SIG-M5 treated with dmso at 0.1 percent for 504 hours (cell line): Measurements from ENCODE around the gene GOLT1B.
"Not testable (repeated sequence)": the region's sequence is repeated elsewhere in the genome, so short reads cannot be mapped to it uniquely, and the experiment has no call there.

Experiments used
- DNase-seq: peaks from one replicate; lab custom pipeline; 2025; ENCODE audit not compliant: unreplicated experiment; lab: John Stamatoyannopoulos, UW

Gene GOLT1B

GRCh38 chr12:21501258-21502163 is at the start of gene GOLT1B, which contains the start of gene RECQL:
TSS of gene GOLT1B (plus strand) at chr12:21501789. CDS start at chr12:21501924, 135 bp downstream.
TSS of gene RECQL (minus strand) at chr12:21501635. CDS start at chr12:21499570, 2,065 bp downstream.
- DNase-seq: peak; percentile 99

GRCh38 chr12:21453312-21453852 is 48.2 kb upstream of the GOLT1B start:
- DNase-seq: no peak

- DNase-seq: peak; percentile 92
Observed at GRCh38 chr12:21456291-21456780, 45.3 kb upstream of the GOLT1B start.

- no peak for DNase-seq
Observed at GRCh38 chr12:21459474-21459873, 42.1 kb upstream of the GOLT1B start.

- DNase-seq: not testable (repeated sequence)
Observed at GRCh38 chr12:21467334-21467733, 34.3 kb upstream of the GOLT1B start.

- no peak for DNase-seq
Observed at GRCh38 chr12:21471294-21471693, 30.3 kb upstream of the GOLT1B start.

- no peak for DNase-seq
Observed at GRCh38 chr12:21472197-21472823, 29.3 kb upstream of the GOLT1B start.

- no peak for DNase-seq
Observed at GRCh38 chr12:21475552-21475951, 26.0 kb upstream of the GOLT1B start.

GRCh38 chr12:21476949-21477348 is 24.6 kb upstream of the GOLT1B start:
- no peak for DNase-seq

GRCh38 chr12:21478756-21479455 is 22.7 kb upstream of the GOLT1B start:
- DNase-seq: no peak

- no peak for DNase-seq
Observed at GRCh38 chr12:21483531-21483930, 18.1 kb upstream of the GOLT1B start.

GRCh38 chr12:21485998-21486397 is 15.6 kb upstream of the GOLT1B start:
- no peak for DNase-seq

- no peak for DNase-seq
Observed at GRCh38 chr12:21499765-21500164, 1.8 kb upstream of the GOLT1B start.

- no peak for DNase-seq
Observed at GRCh38 chr12:21500786-21501257, 767 bp upstream of the GOLT1B start.

- DNase-seq: peak; percentile 20
Observed at GRCh38 chr12:21502164-21502496, 541 bp downstream of the GOLT1B start.

GRCh38 chr12:21502872-21503271 is 1.3 kb downstream of the GOLT1B start:
- no peak for DNase-seq

- no peak for DNase-seq
Observed at GRCh38 chr12:21505888-21506287, 4.3 kb downstream of the GOLT1B start.

GRCh38 chr12:21507849-21508248 is 6.3 kb downstream of the GOLT1B start:
- no peak for DNase-seq

GRCh38 chr12:21509768-21510167 is 8.2 kb downstream of the GOLT1B start:
- no peak for DNase-seq

GRCh38 chr12:21516281-21516680 is 14.7 kb downstream of the GOLT1B start:
- no peak for DNase-seq

GRCh38 chr12:21518451-21518850 is 16.9 kb downstream of the GOLT1B start:
- DNase-seq: no peak
